Activated T-cell treated with anti-CD3 and anti-CD28 coated beads for 4 hours (primary cell): ENCODE data around the gene TNPO2.
A peak's percentile ranks its signal among the peaks of the same experiment; 100 is the strongest.
"Not testable (repeated sequence)": the region's sequence is repeated elsewhere in the genome, so short reads cannot be mapped to it uniquely, and the experiment has no call there.

ENCODE experiments used
- DNase-seq: peaks from one replicate; pipeline ENCODE4 v3.0.0-alpha.2; 2020

The TNPO2 gene

DNA sequence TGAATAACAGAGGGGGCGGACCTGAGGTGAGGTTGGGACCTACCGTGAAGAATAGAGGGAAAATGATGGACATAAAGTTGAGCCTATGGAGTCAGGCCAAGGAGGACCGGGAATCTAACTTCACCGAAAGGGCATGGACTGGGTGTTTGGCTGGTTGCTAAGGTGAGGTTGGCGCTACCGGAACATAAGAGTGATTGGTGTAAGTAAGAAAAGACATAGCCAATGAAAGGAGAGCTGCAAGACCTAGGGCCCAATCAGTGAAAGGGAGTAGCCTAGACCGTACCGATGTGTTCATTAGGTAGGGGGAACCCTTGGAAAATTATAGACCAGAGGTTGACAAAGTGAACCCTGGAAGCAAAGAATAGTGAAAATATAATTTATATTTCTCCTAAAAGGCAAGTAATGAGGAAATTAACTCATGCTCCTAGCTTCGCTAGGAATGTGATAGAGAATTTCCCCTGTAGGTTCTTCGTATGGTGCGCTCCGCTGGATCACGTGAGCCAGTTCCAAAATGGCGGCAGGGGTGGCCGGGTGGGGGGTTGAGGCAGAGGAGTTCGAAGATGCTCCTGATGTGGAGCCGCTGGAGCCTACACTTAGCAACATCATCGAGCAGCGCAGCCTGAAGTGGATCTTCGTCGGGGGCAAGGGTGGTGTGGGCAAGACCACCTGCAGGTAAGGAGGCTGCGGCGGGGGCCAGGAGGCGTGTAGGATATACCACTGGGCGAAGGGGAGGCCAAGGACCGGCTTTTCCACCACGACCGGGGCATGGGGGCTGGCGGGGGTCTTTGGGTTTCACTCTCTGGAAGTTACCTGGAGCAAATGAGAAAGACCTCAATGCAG is 13.5 kb upstream of the TNPO2 start, which contains the start of gene GET3:
Gene GET3, plus strand, starts transcription at position 503 of the 840 bp plus-strand sequence. Its CDS starts 9 bp downstream, at position 512.
- DNase-seq = peak; percentile 67

DNA sequence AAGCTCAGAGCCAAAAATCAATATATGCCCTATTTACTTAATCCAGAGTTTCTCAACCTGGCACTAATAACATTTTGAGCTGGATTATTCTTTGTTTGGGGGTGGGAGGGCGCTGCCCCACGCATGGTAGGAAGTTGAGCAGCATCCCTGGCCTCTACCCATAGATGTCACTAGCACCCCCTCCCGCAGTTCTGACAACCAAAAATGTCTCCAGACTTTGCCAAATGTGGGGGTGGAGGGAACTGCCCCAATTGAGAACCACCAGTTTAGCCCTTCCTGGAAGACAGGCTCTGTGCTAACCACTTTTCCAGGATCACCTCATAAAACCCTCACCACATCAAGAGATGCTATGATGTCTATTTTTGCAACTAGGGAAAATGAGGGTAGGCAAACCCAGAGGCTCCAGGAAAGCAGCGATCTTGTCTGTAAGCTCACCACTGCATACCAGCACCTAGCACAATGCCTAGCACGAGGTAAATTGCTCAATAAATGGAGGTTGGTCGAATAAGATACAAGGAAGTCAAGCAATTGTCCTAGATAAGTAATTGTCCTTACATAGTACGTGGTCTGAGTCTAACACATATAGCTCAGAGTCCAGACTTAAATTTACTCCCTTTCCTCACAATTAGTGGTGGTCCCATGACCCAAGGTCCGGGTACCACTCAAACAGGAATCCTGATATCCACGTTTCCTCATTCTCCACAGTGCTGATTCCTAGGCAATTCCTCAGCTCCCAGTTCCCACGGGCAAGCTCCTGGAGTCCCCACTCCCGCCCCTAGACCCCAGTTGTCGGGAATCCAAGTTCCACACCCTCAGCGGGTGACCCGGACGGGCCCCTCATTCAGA is 9.9 kb upstream of the TNPO2 start:
- DNase-seq = peak; percentile 31

DNA sequence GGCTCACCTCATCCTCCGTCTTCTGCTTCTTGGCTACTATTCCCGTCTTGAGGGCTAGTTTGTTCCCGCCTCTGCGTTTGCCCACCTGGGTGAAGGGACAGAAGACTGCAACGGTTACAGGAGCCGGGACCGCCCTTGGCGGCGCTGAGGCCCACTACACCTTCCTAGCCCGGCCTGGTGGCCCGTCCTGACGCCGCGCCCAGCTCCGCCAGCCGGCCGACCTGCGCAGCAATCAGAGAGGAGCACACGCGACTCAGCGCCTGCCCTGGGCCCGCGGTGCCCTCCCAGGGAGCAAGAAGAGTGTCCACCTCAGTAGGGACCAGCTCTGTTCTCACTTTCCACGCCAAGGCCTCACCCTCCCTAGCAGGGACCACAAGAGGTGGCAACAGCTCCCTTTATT is 7.6 kb upstream of the TNPO2 start:
- no peak for DNase-seq

DNA sequence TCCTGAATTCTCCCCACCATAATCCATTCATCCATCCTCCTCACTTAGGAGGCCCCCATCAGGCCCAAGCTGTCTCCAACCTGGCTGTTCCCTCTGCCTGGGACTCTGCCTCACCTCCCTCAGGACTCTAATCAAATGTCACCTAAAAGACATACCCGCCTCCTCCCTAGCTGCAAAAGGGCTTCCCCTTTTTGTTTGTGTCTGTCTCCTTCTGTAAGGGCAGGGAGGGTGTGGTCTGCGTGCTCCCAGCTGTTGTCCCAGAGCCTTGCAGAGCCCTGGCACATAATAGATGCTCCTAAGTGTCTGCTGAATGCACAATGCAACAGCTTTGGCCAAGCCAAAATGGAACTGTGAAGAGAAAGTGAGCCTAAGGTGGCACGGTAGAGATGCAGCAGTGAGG is 6.3 kb upstream of the TNPO2 start:
- DNase-seq = no peak

DNA sequence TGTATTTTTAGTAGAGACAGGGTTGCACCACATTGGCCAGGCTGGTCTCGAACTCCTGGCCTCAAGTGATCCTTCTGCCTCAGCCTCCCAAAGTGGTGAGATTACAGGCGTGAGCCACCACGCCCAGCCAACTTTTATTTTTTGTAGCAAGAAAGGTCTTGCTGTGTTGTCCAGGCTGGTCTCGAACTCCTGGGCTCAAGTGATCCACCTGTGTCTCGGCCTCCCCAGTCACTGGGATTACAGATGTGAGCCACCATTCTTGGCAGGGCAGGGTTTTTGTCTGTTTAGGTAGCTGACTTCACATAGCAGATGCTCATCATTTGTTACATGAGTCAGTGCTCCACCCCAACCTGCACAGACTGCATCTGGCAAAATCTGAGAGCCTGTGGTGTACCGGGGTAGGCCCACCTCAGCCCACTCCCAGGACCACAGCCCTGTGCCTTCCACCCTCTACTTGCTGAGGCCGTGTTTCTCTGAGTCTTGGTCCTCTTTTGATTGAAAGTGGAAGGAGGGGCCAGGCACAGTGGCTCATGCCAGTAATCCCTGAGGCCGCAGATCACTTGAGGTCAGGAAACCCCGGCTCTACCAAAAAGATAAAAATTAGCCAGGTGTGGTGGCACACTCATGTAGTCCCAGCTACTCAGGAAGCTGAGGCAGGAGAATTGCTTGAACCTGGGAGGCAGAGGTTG is 4.2 kb upstream of the TNPO2 start:
- no peak for DNase-seq

DNA sequence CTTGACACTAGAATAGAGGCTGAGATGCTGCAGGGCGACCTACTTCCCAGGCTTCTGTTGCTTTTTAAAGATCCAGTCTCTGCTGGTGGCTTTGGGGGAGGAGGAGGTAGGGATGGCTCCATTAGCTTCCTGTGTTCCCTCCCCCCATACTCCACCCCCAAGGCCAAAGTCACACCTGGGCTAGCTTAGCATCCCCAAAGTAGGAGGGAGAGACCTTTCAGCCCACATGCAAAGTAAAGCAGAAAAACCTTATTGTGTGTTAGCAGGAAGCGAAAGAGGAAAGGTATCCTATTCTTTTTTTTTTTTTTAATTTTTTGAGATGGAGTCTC is 3.2 kb upstream of the TNPO2 start:
- no peak for DNase-seq

DNA sequence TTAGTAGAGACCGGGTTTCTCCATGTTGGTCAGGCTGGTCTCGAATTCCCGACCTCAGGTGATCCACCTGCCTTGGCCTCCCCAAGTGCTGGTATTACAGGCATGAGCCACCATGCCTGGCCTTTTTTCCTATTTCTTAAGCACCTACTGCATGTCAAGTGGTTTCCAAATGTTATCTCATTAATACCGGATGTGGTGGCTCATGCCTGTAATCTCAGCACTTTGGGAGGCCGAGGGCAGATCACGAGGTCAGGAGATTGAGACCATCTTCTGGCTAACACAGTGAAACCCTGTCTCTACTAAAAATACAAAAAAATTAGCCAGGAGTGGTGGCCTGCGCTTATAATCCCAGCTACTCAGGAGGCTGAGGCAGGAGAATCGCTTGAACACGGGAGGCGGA is 1.9 kb upstream of the TNPO2 start:
- not testable (repeated sequence) for DNase-seq

DNA sequence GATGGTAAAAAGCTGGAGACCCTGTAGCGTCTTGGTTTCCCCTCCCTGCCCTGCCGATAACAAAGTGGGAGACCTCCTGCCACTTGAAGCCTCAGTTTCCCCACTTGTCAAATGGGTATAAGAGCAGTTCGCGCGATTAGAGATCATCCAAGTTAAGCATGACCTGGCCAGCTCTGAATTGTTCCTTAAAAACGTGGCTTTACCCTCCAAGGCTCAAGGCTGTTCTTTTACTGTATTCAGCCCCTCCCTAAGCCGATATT is 421 bp downstream of the TNPO2 start:
- no peak for DNase-seq

DNA sequence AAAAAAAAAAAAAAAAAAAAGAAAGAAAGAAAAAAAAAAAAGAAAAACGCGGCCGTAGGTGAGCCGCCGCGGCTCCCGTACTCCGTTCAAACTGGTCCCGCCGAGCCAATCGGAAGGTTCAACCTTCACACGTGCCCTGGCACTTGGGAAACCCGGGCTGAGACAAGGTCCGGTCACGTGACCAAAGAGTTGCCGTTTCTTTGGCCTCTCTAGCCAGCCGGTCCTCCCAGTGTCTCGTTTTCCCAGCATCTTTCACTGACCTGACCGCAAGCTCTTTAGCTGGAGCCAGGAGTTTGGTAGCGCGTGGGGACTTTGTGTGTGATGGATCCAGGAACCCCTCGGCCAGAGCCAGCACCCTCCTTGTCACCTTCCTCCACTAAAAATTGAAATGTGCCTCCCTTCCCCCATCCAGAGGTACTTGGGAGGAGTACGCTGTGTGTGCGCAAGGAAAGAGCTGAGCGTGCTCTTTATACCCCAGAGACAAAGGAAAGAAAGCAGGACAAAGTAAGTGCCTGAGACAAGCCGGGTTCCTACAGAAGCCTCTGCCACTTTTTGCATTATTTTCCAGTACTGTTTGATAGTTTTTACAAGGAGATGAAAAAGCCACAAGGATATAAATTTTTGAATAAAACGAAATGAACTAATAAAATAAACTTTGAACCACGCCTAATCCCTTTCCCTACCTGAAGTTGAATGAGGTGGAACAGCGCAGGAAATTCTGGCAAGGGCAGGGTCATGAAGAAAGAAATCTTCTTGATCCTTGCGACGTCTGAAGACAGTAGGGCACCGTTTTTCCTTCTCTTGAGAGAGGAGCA is 959 bp downstream of the TNPO2 start:
- peak; percentile 87 for DNase-seq

DNA sequence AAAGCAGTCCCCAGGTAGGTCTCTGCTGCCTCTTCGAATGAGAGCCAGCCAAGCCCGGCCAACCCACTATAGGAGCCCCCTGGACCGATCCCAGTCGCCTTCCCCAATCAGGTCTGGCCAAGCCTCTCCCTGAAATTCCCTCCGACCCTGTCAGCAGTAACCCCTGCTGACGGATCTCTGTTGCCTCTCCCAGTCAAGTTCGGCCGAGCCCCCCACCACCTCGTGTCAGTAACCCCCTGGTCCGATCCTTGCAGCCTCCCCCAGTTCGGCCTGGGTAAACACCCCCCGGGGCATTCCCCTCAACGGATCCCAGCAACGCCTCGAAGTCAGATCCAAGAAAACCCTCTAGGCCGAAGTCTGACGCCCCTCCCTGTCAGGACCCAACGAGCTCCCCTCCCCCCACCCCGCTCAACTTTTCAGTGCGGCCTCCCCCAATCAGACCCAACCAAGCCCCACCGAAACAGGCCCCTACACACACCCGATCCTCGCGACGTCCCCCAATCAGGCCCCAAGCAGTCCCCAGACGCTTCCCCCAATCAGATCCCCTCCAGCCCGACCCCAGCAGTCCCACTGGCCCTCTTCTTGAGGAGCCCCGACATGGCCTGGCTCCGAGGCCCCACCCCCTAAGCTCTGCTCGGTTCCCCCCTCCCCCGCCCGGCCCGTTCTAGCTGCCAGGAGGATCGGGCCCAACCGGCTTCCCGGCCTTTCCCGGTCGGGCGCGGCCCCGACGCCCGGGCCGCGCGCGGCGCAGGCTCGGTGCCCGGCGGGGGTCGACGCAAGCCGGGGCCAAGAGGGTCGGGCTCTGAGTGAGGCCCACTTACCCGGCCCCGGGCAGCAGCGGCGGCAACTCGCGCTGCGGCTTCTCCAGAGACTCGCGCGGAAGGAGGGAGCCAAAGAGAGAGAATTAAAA is 1.8 kb downstream of the TNPO2 start:
- no peak for DNase-seq

DNA sequence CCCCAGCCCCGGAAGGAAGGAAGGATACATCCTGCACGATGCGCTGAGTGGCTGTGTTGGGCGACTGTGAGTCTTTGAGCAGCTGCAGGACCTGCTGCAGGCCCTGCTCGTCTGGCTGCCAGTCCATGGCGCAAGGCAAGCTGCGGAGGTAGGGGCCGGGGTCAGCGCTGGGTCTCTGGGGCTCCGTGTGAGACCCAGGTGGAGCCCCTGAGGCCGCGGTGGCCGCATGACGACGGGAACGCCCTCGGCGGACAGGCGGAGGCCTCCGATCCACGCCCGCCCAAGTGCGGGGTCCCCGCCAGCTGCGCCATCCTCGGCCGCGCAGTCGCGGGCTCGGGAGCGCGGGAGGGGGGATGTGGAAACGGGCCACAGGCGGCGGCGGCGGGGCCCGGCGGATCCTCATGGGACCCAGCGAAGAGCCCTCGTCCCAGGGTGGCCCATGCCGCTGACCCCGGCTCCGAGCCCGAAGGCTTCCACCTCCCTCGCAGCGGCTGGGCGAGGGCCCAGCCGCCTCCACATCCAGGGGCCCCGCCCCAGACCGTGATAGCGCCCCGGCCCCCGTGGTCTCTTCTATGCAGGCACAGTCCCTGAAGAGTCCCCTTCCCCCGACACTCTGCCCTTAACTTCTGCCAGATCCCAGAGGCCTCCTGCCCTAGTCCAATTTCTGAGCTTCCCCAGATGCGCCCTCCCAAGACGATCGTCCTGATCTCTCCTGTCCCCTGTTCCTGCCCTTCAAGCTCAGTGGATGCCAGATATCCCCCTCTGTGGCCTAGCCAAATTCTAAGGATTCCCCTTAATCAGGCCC is 2.7 kb downstream of the TNPO2 start:
- no peak for DNase-seq

DNA sequence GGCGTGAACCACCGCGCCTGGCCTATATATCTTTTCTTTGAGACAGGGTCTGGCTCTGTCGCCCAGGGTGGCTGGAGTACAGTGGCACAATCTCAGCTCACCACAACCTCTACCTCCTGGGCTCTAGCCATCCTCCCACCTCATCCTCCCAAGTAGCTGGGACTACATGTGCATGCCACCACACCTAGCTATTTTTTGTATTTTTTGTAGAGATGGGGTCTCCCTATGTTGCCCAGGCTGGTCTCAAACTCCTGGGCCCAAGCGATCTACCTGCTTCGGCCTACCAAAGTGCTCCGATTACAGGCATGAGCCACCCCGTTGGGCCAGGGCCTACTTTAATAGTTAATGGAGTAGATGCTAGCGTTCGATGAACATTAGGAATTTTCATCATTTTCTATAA is 3.4 kb downstream of the TNPO2 start:
- no peak for DNase-seq

DNA sequence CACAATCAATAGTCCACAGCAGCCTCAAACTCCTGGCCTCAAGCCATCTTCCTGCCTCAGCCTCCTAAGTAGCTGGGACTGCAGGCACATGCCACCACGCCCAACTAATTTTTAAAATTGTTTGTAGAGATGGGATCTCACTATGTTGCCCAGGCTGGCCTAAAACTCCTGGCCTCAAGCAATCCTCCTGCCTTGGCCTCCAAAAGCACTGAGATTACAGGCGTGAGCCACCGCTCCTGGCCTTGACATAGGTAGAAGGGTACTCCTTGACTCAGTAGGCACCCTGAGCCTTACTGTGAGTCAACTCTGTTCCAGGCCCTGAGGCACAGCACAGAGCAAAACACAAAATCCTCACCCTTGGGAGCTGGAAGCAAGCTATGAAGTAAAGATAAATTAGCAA is 7.8 kb downstream of the TNPO2 start:
- DNase-seq = no peak

DNA sequence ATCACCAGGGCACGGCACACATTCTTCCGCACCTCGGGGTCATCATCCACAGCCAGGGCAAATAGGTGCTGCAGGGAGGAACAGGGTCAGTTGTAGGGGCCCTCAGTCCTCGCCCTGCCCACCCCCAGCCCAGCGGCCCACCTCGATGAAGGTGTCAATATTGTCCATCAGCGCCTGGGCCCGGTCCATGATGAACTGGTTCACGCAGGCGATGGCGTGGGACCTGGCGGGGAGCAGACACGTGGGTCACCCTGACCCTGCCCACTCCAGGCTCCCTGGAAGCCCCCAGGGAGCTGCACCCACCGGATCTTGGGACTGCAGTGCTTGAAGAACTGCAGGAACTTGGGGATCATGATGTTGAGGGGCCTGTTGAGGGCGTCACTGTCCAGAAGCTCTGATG is 8.6 kb downstream of the TNPO2 start:
- DNase-seq = no peak

DNA sequence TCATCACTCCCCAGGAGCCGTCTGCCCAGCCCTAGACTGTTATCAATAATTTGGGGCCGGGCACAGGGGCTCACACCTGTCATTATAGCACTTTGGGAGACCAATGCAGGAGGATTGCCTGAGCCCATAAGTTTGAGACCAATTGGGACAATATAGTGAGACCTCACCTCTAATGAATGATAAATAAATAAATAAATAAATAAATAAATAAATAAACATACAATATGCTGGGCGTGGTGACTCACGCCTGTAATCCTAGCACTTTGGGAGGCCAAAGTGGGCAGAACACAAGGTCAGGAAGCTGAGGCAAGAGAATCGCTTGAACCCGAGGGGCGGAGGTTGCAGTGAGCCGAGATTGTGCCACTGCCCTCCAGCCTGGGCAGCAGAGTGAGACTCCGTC is 10.4 kb downstream of the TNPO2 start:
- not testable (repeated sequence) for DNase-seq

DNA sequence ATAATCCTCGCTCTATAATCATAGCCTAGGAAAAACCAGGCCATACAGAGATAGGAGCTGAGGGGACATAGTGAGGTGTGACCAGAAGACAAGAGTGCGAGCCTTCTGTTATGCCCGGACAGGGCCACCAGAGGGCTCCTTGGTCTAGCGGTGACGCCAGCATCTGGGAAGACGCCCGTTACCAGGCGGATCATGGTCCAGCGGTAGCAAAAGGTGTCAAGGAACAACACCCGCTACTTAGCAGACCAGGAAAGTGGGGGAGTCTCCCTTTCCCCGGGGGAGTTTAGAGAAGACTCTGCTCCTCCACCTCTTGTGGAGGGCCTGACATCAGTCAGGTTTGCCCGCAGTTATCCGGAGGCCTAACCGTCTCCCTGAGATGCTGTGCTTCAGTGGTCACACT is 11.7 kb downstream of the TNPO2 start:
- DNase-seq = not testable (repeated sequence)

DNA sequence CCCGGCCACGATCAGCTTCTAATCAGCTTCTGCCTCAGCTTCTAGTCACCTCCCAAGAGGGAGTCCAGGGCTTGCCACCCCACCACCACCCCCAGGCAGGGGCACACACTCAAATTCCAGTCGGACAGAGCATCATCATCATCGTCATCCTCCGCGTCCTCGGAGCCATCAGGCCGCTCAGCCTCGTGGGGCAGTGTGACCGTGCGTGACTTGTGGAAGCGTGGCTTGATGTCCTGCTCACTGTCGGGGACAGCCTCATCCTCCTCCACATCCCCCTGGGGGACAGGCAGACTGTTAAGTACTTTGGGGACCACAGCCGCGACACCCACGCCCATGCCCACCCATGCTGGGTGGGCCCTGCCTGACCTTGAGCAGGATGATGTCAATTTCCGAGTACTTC is 12.5 kb downstream of the TNPO2 start:
- DNase-seq = no peak

DNA sequence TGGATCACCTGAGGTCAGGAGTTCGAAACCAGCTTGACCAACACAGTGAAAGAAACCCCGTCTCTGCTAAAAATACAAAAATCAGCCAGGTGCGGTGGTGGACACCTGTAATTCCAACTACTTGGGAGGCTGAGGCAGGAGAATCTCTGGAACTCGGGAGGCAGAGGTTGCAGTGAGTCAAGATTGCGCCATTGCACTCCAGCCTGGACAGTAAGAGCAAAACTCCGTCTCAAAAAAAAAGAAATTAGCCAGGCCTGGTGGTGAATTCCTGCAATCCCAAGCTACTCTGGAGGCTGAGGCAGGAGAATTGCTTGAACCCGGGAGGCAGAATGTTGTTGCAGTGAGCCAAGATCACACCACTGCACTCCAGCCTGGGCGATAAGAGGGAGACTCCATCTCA is 15.1 kb downstream of the TNPO2 start:
- no peak for DNase-seq

DNA sequence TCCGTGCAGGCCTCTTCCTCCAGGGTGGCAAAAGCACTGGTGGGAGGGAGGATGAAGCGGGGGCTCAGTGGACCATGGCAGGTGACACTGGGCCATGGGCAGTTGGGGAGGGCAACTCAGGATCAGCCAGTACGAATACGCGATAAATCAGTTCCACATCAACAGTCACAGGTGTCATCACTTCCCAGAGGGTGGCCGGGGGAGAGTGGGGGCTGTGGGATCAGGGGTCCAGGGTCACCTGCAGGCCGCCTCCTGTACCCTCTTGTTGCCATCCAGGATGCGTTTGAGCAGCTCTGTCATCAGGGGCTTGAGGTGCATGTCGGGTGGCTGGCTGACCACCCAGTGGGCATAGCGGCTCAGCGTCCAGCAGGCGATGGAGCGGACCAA is 17.4 kb downstream of the TNPO2 start:
- no peak for DNase-seq

DNA sequence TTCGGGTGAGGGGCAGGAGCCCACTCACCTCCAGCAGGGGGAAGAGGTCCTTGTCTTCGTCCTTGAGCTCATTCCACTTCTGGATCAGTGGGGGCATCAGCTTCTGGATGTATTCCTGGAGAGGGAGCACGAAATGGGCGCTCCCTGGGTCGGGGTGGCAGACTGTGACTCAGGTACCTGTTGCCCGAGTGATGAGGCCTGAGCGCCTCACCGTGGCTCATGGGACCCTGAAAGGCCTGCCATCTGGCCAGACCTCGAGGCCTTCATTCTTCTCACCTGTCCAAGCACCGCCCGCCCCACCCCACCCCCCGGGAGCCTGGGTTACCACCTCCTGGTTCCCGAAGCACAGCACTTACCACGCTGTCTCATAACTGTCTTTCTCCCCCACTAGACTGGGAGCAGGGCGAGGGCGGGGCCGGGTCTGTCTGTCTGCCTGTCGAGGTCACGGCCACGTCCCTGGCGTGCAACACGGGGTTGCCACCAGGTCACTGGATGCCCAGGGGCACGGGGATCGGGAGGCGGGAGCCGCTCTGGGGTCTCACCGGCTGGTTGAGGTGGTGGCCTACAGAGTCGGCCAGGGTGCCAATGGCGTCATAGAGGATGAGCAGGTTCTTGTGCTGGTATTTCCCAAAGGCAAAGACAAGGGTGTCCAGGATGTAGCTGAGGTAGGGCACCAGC is 17.9 kb downstream of the TNPO2 start:
- DNase-seq = no peak

DNA sequence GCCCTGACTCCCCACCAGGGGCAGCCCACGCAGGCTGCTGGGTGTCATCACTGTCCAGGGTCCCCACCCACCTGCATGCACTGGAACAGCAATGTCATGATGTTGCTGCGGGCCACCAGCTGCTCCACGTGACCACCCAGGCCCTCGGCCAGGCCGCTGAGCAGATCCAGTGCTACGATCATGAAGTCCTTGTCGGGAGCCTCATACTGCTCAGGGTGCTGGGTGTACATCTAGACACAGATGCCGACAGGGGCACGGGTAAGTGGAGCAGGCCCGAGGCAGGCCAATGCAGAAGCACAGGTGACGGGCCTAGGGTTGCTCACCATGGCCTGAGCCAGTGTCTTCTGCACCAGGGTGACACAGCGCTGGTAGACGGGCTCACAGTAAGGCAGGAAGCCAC is 18.6 kb downstream of the TNPO2 start:
- DNase-seq = no peak
